ENCODE data around the gene OGFOD1.
"Not testable (repeated sequence)": the region's sequence is repeated elsewhere in the genome, so short reads cannot be mapped to it uniquely, and the experiment has no call there.

OGFOD1 gene

GRCh38 chr16:56483394-56483793 lies 32.0 kb downstream of the OGFOD1 start:
- DNase-seq (ENCODE audit: low spot score) (no peak), ATAC-seq (ENCODE audit: low read depth) (no peak)
- H3K27me3 ChIP-seq (ENCODE audit: insufficient read depth, poor library complexity, severe bottlenecking): no peaks in the 10 kb centered on the region
- H3K4me1 ChIP-seq (ENCODE audit: insufficient read depth, poor library complexity, severe bottlenecking): peaks cover 7% of the 10 kb centered on the region
- H3K36me3 ChIP-seq (ENCODE audit: low read depth): peaks cover 75% of the 10 kb centered on the region
- no peaks in the 10 kb centered on the region for H3K9me3 ChIP-seq (ENCODE audit: severe bottlenecking)
- no peak for TF ChIP-seq CTCF (IDR thresholded peaks at IDR 0.05; ENCODE audit: poor library complexity, severe bottlenecking)
- H3K27ac ChIP-seq (ENCODE audit: poor library complexity, severe bottlenecking): no peak overlapping the region
- H3K4me3 ChIP-seq (ENCODE audit: severe bottlenecking): no peak overlapping the region

GRCh38 chr16:56488035-56488434 lies 36.7 kb downstream of the OGFOD1 start:
- Histone ChIP-seq H3K4me3 (ENCODE audit: severe bottlenecking) (no peak overlapping the region), H3K27me3 (ENCODE audit: insufficient read depth, poor library complexity, severe bottlenecking) (no peaks in the 10 kb centered on the region), H3K9me3 (ENCODE audit: severe bottlenecking) (no peaks in the 10 kb centered on the region), H3K27ac (ENCODE audit: poor library complexity, severe bottlenecking) (no peak overlapping the region), H3K36me3 (ENCODE audit: low read depth) (peaks cover 56% of the 10 kb centered on the region), H3K4me1 (ENCODE audit: insufficient read depth, poor library complexity, severe bottlenecking) (no peaks in the 10 kb centered on the region)
- no peak for TF ChIP-seq CTCF (IDR thresholded peaks at IDR 0.05; ENCODE audit: poor library complexity, severe bottlenecking)
- DNase-seq (ENCODE audit: low spot score) (no peak), ATAC-seq (ENCODE audit: low read depth) (no peak)

GRCh38 chr16:56488868-56489267 lies 37.5 kb downstream of the OGFOD1 start:
- not testable (repeated sequence) for DNase-seq (ENCODE audit: low spot score); ATAC-seq (ENCODE audit: low read depth); H3K4me1 ChIP-seq (ENCODE audit: insufficient read depth, poor library complexity, severe bottlenecking); H3K4me3 ChIP-seq (ENCODE audit: severe bottlenecking); H3K9me3 ChIP-seq (ENCODE audit: severe bottlenecking); H3K27me3 ChIP-seq (ENCODE audit: insufficient read depth, poor library complexity, severe bottlenecking); H3K27ac ChIP-seq (ENCODE audit: poor library complexity, severe bottlenecking)
- peaks cover 54% of the 10 kb centered on the region for H3K36me3 ChIP-seq (ENCODE audit: low read depth)

- no peaks in the 10 kb centered on the region for H3K27me3 ChIP-seq (ENCODE audit: insufficient read depth, poor library complexity, severe bottlenecking)
- peaks cover 47% of the 10 kb centered on the region for H3K36me3 ChIP-seq (ENCODE audit: low read depth)
- H3K4me3 ChIP-seq (ENCODE audit: severe bottlenecking): no peak overlapping the region
- no peaks in the 10 kb centered on the region for H3K4me1 ChIP-seq (ENCODE audit: insufficient read depth, poor library complexity, severe bottlenecking)
- no peaks in the 10 kb centered on the region for H3K9me3 ChIP-seq (ENCODE audit: severe bottlenecking)
- ATAC-seq (ENCODE audit: low read depth) (no peak), DNase-seq (ENCODE audit: low spot score) (no peak)
- TF ChIP-seq CTCF (IDR thresholded peaks at IDR 0.05; ENCODE audit: poor library complexity, severe bottlenecking): no peak
- no peak overlapping the region for H3K27ac ChIP-seq (ENCODE audit: poor library complexity, severe bottlenecking)
Measured at GRCh38 chr16:56491657-56492261, 40.4 kb downstream of the OGFOD1 start.

GRCh38 chr16:56493126-56493525 lies 41.8 kb downstream of the OGFOD1 start:
- Histone ChIP-seq H3K4me3 (ENCODE audit: severe bottlenecking) (no peak overlapping the region), H3K27ac (ENCODE audit: poor library complexity, severe bottlenecking) (no peak overlapping the region), H3K4me1 (ENCODE audit: insufficient read depth, poor library complexity, severe bottlenecking) (no peaks in the 10 kb centered on the region), H3K27me3 (ENCODE audit: insufficient read depth, poor library complexity, severe bottlenecking) (no peaks in the 10 kb centered on the region), H3K9me3 (ENCODE audit: severe bottlenecking) (no peaks in the 10 kb centered on the region), H3K36me3 (ENCODE audit: low read depth) (peaks cover 55% of the 10 kb centered on the region)
- DNase-seq (ENCODE audit: low spot score): no peak
- no peak for TF ChIP-seq CTCF (IDR thresholded peaks at IDR 0.05; ENCODE audit: poor library complexity, severe bottlenecking)
- no peak for ATAC-seq (ENCODE audit: low read depth)
